GM19463 (cell line): ENCODE measurements around the gene ENDOD1.

Experiments used
- ATAC-seq: cut with Tn5 transposase; IDR thresholded peaks from one replicate; pipeline ENCODE4 v1.9.1; 2021; ENCODE audit warnings: mild to moderate bottlenecking, moderate library complexity; ENCODE audit not compliant: unreplicated experiment

ENDOD1 gene

GRCh38 chr11:95076416-95076815 is 13.2 kb upstream of the ENDOD1 start:
- peak; percentile 85 for ATAC-seq

- ATAC-seq, result peak; percentile 7
These were observed 12.7 kb upstream of the ENDOD1 start for GRCh38 chr11:95076981-95077380.

- ATAC-seq, result no peak
These were observed 11.1 kb upstream of the ENDOD1 start for GRCh38 chr11:95078526-95078925.

GRCh38 chr11:95081010-95081409 is 8.6 kb upstream of the ENDOD1 start:
- no peak for ATAC-seq

- no peak for ATAC-seq
These were observed 8.2 kb upstream of the ENDOD1 start for GRCh38 chr11:95081412-95081811.

GRCh38 chr11:95082576-95083001 is 7.1 kb upstream of the ENDOD1 start:
- ATAC-seq, result no peak

GRCh38 chr11:95084509-95084908 is 5.1 kb upstream of the ENDOD1 start:
- peak; percentile 47 for ATAC-seq

- ATAC-seq, result peak; percentile 20
These were observed 4.4 kb upstream of the ENDOD1 start for GRCh38 chr11:95085117-95085816.

GRCh38 chr11:95086151-95086550 is 3.5 kb upstream of the ENDOD1 start:
- ATAC-seq, result no peak

- ATAC-seq, result no peak
These were observed 2.6 kb upstream of the ENDOD1 start for GRCh38 chr11:95086836-95087570.

GRCh38 chr11:95088946-95089619 is 563 bp upstream of the ENDOD1 start:
- peak; percentile 37 for ATAC-seq

- no peak for ATAC-seq
These were observed 2.1 kb downstream of the ENDOD1 start for GRCh38 chr11:95091663-95092180.

- ATAC-seq, result no peak
These were observed 3.1 kb downstream of the ENDOD1 start for GRCh38 chr11:95092549-95093324.

- no peak for ATAC-seq
These were observed 3.9 kb downstream of the ENDOD1 start for GRCh38 chr11:95093548-95093947.

- peak; percentile 71 for ATAC-seq
These were observed 6.4 kb downstream of the ENDOD1 start for GRCh38 chr11:95095858-95096587.

GRCh38 chr11:95097209-95097608 is 7.6 kb downstream of the ENDOD1 start:
- no peak for ATAC-seq

GRCh38 chr11:95098826-95099225 is 9.2 kb downstream of the ENDOD1 start:
- ATAC-seq, result no peak

- ATAC-seq, result no peak
These were observed 10.6 kb downstream of the ENDOD1 start for GRCh38 chr11:95100191-95100648.

GRCh38 chr11:95100856-95101507 is 11.3 kb downstream of the ENDOD1 start:
- no peak for ATAC-seq

GRCh38 chr11:95101935-95102334 is 12.3 kb downstream of the ENDOD1 start:
- no peak for ATAC-seq
